Adipocyte (in vitro differentiated cells): ENCODE data around the gene NOXA1.

Experiments
- DNase-seq: peaks from one replicate; pipeline ENCODE4 v3.0.0-alpha.2; 2015; ENCODE audit warnings: low read depth
- H3K27me3 ChIP-seq: replicated peaks from 2 replicates; pipeline ENCODE4 v1.7.0; 2013; ENCODE audit warnings: mild to moderate bottlenecking, low read length, moderate library complexity; ENCODE audit not compliant: control insufficient read depth, insufficient read depth
- H3K36me3 ChIP-seq: 2 replicates; pipeline ENCODE4 v1.7.0; 2013; ENCODE audit warnings: low read length, mild to moderate bottlenecking, moderate library complexity; ENCODE audit not compliant: control insufficient read depth, insufficient read depth, severe bottlenecking
- H3K4me1 ChIP-seq: 2 replicates; pipeline ENCODE4 v1.7.0; 2013; ENCODE audit warnings: mild to moderate bottlenecking, low read length, moderate library complexity; ENCODE audit not compliant: control insufficient read depth, insufficient read depth
- H3K4me3 ChIP-seq: 2 replicates; pipeline ENCODE4 v1.7.0; 2013; ENCODE audit warnings: mild to moderate bottlenecking, low read length, moderate library complexity
- H3K9ac ChIP-seq: 2 replicates; pipeline ENCODE4 v1.7.0; 2013; ENCODE audit warnings: mild to moderate bottlenecking, low read length, moderate library complexity
- H3K9me3 ChIP-seq: 2 replicates; pipeline ENCODE4 v1.7.0; 2013; ENCODE audit warnings: mild to moderate bottlenecking, low read length, moderate library complexity; ENCODE audit not compliant: control insufficient read depth

NOXA1 gene

DNA sequence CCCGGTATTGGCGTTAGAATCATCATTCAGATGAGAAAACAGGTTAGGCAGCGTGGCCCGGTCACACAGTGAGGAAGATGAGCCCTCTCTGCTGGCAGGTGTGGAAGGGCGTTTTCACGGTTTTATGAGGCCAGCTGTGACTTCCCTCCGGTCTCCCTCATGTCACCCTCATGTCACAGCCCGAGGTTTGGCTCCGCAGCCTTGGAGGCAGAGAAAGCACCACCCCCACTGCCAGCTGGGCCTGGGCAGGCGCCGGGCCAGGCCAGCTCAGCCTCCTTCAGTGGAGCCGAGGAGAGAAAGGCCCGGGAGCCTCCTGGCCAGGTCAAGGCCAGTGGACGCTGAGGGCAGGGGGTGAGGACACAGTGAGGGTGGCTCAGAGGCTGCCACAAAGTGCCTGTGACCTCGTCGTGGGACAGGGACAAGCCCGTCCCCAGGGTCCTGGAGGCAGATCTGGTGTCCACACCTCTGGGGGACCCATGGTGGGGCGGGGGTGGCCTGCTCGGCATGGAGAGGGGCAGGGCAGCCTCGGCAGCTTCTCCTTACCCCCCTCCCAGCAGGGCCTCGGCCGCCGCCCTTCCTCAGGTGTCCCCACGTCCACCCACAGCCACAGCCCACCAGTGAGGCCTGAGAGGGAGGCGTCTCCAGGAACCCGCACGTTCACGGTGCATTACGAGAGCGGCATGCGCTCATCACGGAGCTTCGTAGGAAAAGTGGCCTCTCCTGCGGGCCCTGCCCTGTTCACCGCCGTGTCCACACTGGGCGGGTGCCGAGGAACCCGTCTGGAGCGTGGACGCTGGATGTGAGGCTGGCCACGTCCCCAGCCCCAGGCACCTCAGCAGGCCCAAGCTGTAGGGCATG lies 32.4 kb upstream of the NOXA1 start:
- no peak for DNase-seq
- Histone ChIP-seq H3K4me1 (no peaks in the 10 kb centered on the region), H3K9me3 (no peaks in the 10 kb centered on the region), H3K9ac (no peak overlapping the region), H3K36me3 (no peaks in the 10 kb centered on the region), H3K4me3 (no peak overlapping the region), H3K27me3 (no peaks in the 10 kb centered on the region)

- Histone ChIP-seq H3K4me1 (peaks cover 4% of the 10 kb centered on the region), H3K27me3 (no peaks in the 10 kb centered on the region), H3K9me3 (no peaks in the 10 kb centered on the region), H3K9ac (no peak overlapping the region), H3K4me3 (no peak overlapping the region), H3K36me3 (no peaks in the 10 kb centered on the region)
- no peak for DNase-seq
These were observed 31.8 kb upstream of the NOXA1 start for GRCh38 chr9:137391411-137391754.

DNA sequence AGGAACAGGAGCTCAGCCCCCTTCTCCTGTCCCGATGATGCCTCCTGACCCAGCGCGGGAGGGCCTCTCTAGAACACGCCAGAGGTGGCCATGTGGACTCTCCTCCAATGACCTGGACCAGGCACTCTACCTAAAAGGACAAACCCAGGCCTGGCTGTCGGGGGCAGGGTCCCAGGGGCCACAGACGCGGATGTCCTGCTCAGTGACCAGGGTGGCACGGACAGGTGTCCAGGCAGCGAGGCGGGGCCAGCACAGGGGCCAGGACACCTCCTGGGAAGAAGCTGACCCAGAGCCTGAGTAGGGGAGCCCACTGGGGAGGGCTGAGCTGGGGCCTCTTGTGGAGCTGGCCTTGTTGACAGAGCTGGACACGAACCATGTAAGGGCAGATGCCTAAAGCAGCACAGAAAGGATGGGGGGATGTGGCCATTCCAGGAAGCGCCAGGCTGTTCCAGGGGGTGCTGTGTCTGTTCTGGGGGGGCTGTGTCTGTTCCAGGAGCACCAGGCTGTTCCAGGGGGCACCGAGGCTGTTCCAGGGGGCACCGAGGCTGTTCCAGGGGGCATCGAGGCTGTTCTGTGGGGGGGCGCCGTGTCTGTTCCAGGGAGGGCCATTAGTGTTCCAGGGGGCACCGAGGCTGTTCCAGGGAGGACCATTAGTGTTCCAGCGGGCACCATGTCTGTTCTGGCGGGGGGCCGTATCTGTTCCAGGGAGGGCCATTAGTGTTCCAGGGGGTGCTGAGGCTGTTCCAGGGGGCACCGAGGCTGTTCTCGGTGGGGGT lies 30.8 kb upstream of the NOXA1 start:
- DNase-seq, result no peak
- Histone ChIP-seq H3K4me1 (peaks cover 6% of the 10 kb centered on the region), H3K27me3 (no peaks in the 10 kb centered on the region), H3K36me3 (no peaks in the 10 kb centered on the region), H3K4me3 (no peak overlapping the region), H3K9me3 (no peaks in the 10 kb centered on the region), H3K9ac (no peak overlapping the region)

- Histone ChIP-seq H3K9ac (no peak overlapping the region), H3K9me3 (no peaks in the 10 kb centered on the region), H3K36me3 (no peaks in the 10 kb centered on the region), H3K27me3 (no peaks in the 10 kb centered on the region), H3K4me3 (no peak overlapping the region), H3K4me1 (peaks cover 6% of the 10 kb centered on the region)
- DNase-seq, result no peak
These were observed 29.7 kb upstream of the NOXA1 start for GRCh38 chr9:137393176-137394150.

DNA sequence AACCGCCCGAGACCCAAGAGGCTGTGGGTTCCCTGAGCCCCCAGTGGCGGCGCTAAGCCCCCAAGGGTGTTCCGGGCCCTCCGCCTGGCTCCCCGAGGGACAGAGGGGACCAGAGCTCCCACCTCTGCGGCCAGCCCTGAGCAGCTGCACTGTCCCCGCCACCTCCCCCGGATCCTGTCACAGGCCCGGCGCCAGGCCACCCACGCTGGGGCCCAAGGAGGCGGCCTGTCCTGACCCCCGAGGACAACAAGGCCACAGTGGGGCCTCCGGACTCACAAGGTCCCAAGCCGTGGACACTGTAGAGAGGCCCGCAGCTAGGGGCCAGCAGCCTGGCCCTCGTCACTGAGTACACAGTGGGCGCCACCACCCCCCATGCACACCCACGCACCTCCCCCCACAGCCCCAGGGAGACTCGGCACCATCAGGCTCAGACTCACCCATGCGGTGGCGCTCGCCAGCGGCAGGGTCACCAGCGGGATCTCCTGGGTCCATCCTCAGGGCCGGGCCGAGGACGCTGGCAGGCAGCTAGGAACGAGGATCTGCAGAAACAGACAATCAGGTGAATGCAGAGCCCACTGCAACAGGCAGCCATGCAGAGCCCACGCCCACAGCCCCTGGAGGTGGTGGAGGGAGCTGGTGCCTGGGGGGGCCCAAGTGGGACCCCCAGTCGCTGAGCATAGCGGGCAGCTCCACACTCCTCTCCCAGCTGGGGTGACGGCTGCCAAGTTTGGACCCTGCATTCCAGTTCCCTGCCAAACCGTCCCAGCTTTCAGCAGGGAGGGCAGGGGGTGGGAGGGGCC lies 28.1 kb upstream of the NOXA1 start:
- Histone ChIP-seq H3K36me3 (no peaks in the 10 kb centered on the region), H3K4me3 (no peak overlapping the region), H3K4me1 (peaks cover 6% of the 10 kb centered on the region), H3K9ac (no peak overlapping the region), H3K9me3 (no peaks in the 10 kb centered on the region), H3K27me3 (no peaks in the 10 kb centered on the region)
- no peak for DNase-seq

- Histone ChIP-seq H3K4me3 (no peak overlapping the region), H3K4me1 (peaks cover 6% of the 10 kb centered on the region), H3K9me3 (no peaks in the 10 kb centered on the region), H3K36me3 (no peaks in the 10 kb centered on the region), H3K9ac (no peak overlapping the region), H3K27me3 (no peaks in the 10 kb centered on the region)
- no peak for DNase-seq
These were observed 27.6 kb upstream of the NOXA1 start for GRCh38 chr9:137395666-137396010.

DNA sequence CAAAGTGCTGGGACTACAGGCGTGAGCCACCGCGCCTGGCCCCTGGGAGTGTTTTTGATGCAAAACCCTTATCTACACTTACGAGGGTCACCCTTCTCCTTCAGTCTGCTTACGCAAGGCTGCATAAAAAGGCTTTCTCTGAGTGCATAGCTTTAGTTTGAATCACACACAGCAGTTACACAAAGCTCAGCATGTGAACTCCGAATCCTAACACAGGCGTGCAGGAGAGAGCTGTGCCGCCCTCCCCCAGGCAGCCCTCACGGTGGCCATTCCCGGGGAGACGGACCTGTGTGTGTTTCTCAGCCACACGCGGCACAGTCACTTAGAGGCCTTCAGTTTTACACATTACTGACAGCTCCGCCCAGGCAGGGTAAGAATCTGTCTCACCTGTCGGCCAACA lies 27.0 kb upstream of the NOXA1 start:
- Histone ChIP-seq H3K36me3 (no peaks in the 10 kb centered on the region), H3K27me3 (no peaks in the 10 kb centered on the region), H3K9me3 (no peaks in the 10 kb centered on the region), H3K4me1 (peaks cover 6% of the 10 kb centered on the region), H3K4me3 (no peak overlapping the region), H3K9ac (no peak overlapping the region)
- peak; percentile 54 for DNase-seq

DNA sequence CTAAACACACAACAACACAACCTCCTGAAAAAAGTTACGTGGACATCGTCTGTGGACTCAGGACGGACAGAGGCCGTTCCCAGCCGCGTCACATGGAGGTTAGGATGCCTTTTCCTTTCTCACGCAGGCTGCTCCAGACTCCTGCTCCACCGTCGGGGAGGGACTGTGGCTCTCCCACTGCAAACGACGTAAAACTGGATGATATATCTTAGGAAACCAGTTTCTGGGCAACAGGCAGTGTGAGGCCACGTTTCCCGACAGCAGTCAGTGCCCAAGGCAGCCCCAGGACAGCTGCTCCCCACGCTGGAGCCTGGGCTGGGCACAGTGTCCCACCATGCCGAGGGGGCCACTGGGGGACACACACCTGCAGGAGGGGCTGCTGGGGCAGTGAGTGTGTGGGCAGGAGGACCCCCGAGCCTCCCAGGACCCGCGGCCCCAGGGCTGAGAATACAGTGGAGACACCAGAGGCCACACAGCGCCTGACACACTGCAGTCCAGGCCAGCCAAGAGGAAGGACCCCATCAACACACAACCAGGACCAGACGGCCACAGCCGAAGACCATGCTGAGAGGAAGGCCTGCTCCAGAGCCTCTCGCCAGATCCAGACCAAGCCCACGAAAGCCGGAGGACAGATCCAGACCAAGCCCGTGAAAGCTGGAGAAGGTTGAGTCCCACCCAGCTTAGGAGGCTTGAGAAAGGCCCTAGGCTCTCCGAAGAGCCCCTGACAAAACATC lies 26.4 kb upstream of the NOXA1 start:
- Histone ChIP-seq H3K36me3 (no peaks in the 10 kb centered on the region), H3K27me3 (no peaks in the 10 kb centered on the region), H3K4me1 (peaks cover 6% of the 10 kb centered on the region), H3K9ac (no peak overlapping the region), H3K4me3 (no peak overlapping the region), H3K9me3 (no peaks in the 10 kb centered on the region)
- no peak for DNase-seq

DNA sequence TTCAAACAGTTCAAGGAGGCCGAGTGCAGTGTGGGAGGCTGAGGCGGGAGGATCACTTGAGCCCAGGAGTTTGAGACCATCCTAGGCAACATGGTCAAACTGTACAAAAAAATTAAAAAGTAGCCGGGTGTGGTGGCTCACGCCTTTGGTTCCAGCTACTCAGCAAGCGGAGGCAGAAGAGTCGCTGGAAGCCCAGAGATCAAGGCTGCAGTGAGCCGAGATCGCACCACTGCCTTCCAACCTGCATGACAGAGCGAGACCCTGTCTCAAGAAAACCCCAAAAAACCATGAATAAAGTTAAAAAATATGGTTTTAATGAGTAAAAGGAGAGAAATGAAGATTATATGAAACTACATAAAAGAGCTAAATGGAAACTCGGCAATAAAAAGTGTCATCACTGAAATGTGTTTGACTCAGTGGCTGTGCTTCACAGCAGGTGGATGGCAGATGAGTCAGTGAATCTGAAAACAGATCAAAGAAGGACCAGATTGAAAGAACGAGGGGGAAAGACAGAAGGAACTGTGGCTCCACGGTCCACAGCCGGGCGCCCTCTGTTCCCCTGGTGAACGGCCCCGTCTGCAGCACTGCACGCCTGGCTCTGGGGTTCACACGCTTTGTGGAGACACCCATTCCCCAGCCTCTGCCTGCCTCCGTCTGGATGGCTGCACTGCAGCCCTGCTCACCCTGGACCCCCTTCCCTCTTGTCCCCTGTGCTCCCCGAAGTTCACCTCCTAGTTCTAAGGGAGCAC lies 25.3 kb upstream of the NOXA1 start:
- no peak overlapping the region for H3K4me3 ChIP-seq
- peaks cover 6% of the 10 kb centered on the region for H3K4me1 ChIP-seq
- no peak for DNase-seq

More for the DNA sequence above, 25.3 kb upstream of the NOXA1 start:
- no peaks in the 10 kb centered on the region for H3K27me3 ChIP-seq
- H3K9ac ChIP-seq, result no peak overlapping the region
- no peaks in the 10 kb centered on the region for H3K9me3 ChIP-seq
- H3K36me3 ChIP-seq, result no peaks in the 10 kb centered on the region
